ENCODE results near the gene NCOA4. TPM values are rescaled to one million over a fixed set of nuclear protein-coding genes. Genes with fewer than 3 reads are reported as not detected.

NCOA4 gene
- total RNA-seq, 4 donors from 2014 or later: 122 to 161 (median 141) TPM

- intact Hi-C loops (cut with DNase I): no loop called here
These were observed 26.6 kb upstream of the NCOA4 start for GRCh38 chr10:46057038-46057437.

GRCh38 chr10:46055771-46056170 lies 25.3 kb upstream of the NCOA4 start:
- Histone ChIP-seq H3K9me3 (peaks cover 0 to 6% (median 0%) of the 10 kb centered on the region in 3 donors), H3K27ac (no peak overlapping the region), H3K27me3 (peaks cover 0 to 7% (median 0%) of the 10 kb centered on the region in 4 donors), H3K4me3 (no peak overlapping the region), H3K4me1 (peaks cover 5 to 31% (median 10%) of the 10 kb centered on the region in 3 donors), H3K36me3 (no peaks in the 10 kb centered on the region)
- no peak for DNase-seq
- intact Hi-C loops (cut with DNase I): no loop called here
- TF ChIP-seq CTCF (IDR thresholded peaks at IDR 0.05): no peak
- no peak for TF ChIP-seq POLR2A (IDR thresholded peaks at IDR 0.05)
- whole genome bisulfite sequencing, 2 donors: 78 to 84% methylated on average over 4 of the region's 4 CpGs

More at GRCh38 chr10:46057038-46057437, 26.6 kb upstream of the NCOA4 start:
- TF ChIP-seq POLR2A (IDR thresholded peaks at IDR 0.05) (no peak), CTCF (IDR thresholded peaks at IDR 0.05) (no peak)
- peaks cover 0 to 6% (median 0%) of the 10 kb centered on the region in 3 donors for H3K9me3 ChIP-seq
- peaks cover 0 to 3% (median 0%) of the 10 kb centered on the region in 4 donors for H3K27me3 ChIP-seq
- H3K27ac ChIP-seq: no peak overlapping the region
- no peak for DNase-seq
- peaks cover 5 to 20% (median 8%) of the 10 kb centered on the region in 3 donors for H3K4me1 ChIP-seq
- H3K4me3 ChIP-seq: no peak overlapping the region
- no peaks in the 10 kb centered on the region for H3K36me3 ChIP-seq

- Histone ChIP-seq H3K27ac (no peak overlapping the region), H3K9me3 (peaks cover 0 to 6% (median 0%) of the 10 kb centered on the region in 3 donors), H3K4me3 (no peak overlapping the region), H3K27me3 (peaks cover 0 to 7% (median 0%) of the 10 kb centered on the region in 4 donors), H3K4me1 (peaks cover 5 to 31% (median 10%) of the 10 kb centered on the region in 3 donors), H3K36me3 (no peaks in the 10 kb centered on the region)
- DNase-seq: no peak
- WGBS, 2 donors: 47 to 53% methylated on average over 8 to 9 of the region's 9 CpGs
- TF ChIP-seq CTCF (IDR thresholded peaks at IDR 0.05) (no peak), POLR2A (IDR thresholded peaks at IDR 0.05) (no peak)
- intact Hi-C loops (cut with DNase I): no loop called here
These were observed 23.4 kb upstream of the NCOA4 start for GRCh38 chr10:46053534-46054434.

GRCh38 chr10:46052791-46053375 lies 22.5 kb upstream of the NCOA4 start:
- Histone ChIP-seq H3K36me3 (no peaks in the 10 kb centered on the region), H3K4me1 (peaks cover 5 to 39% (median 10%) of the 10 kb centered on the region in 3 donors), H3K27me3 (peaks cover 0 to 7% (median 0%) of the 10 kb centered on the region in 4 donors), H3K9me3 (peaks cover 0 to 6% (median 0%) of the 10 kb centered on the region in 3 donors), H3K4me3 (no peak overlapping the region), H3K27ac (peak overlapping the region; percentile 8 to 49 (median 25))
- no peak for TF ChIP-seq POLR2A (IDR thresholded peaks at IDR 0.05)
- no peak for TF ChIP-seq CTCF (IDR thresholded peaks at IDR 0.05)
- WGBS, 2 donors: 16 to 48% methylated on average over 3 to 4 of the region's 6 CpGs
- intact Hi-C loops (cut with DNase I): no loop called here
- no peak for DNase-seq

Measured in esophagus squamous epithelium (tissue), 5 donors.